H1 (cell line): Measurements from ENCODE around the gene FXYD5. TPM values are rescaled to one million over a fixed set of nuclear protein-coding genes. Genes with fewer than 3 reads are reported as not detected.

ENCODE experiments used
- CEBPB ChIP-seq: IDR thresholded peaks from 2 replicates; pipeline ENCODE4 v1.6.1; 2012; ENCODE audit warnings: low read depth, low read length
- RAD21 ChIP-seq, 2 experiments: IDR thresholded peaks in 1 of 2; conservative IDR thresholded peaks in 1 of 2; 2 replicates each; pipeline ENCODE4 v1.6.1; 2011; ENCODE audit warnings: low read depth in 2 of 2, low read length in 2 of 2, improper control_type of control experiment in 1 of 2, inconsistent platforms in 1 of 2, mild to moderate bottlenecking in 1 of 2, moderate library complexity in 1 of 2
- polyA plus RNA-seq, 7 experiments: library from polyadenylated mRNA; depleted of rRNA in 3 of 7; stranded (reverse) in 5 of 7; unstranded in 2 of 7; fragments of >200 nt in 5 of 7; fragments of 200-250 nt in 2 of 7; gene quantifications; 1 replicate in 5 of 7; 2 replicates in 1 of 7; 4 replicates in 1 of 7; pipeline versions ENCODE4 v1.2.1 to v1.2.3, GENCODE V29; 2011 to 2013; ENCODE audit warnings: missing spikeins in 2 of 7, mixed read lengths in 2 of 7
- total RNA-seq: library from RNA; stranded (reverse); fragmentation: NEBNext Ultra II Directional; extraction: Animal tissue kit (Norgen Biotek cat#: 25700); gene quantifications from 2 replicates; pipeline ENCODE4 v1.2.1, GENCODE V29; 2021
- TF ChIP-seq, protein P1 (sequence below), 3 experiments: IDR thresholded peaks; 1 replicate in 2 of 3; 2 replicates in 1 of 3; pipeline versions ENCODE4 v1.5.1 to v1.6.1; 2011; ENCODE audit warnings: low read length in 3 of 3, mild to moderate bottlenecking in 3 of 3, inconsistent platforms in 2 of 3, low read depth in 1 of 3, moderate library complexity in 1 of 3; ENCODE audit not compliant: insufficient read depth in 1 of 3; ENCODE audit errors: control extremely low read depth in 1 of 3

FXYD5 gene
- total and polyA plus RNA-seq, 2 of the 8 experiments (the other 6 are each of a cell fraction or from before 2014, with no cell fraction given), result 99.0 to 191 TPM

DNA sequence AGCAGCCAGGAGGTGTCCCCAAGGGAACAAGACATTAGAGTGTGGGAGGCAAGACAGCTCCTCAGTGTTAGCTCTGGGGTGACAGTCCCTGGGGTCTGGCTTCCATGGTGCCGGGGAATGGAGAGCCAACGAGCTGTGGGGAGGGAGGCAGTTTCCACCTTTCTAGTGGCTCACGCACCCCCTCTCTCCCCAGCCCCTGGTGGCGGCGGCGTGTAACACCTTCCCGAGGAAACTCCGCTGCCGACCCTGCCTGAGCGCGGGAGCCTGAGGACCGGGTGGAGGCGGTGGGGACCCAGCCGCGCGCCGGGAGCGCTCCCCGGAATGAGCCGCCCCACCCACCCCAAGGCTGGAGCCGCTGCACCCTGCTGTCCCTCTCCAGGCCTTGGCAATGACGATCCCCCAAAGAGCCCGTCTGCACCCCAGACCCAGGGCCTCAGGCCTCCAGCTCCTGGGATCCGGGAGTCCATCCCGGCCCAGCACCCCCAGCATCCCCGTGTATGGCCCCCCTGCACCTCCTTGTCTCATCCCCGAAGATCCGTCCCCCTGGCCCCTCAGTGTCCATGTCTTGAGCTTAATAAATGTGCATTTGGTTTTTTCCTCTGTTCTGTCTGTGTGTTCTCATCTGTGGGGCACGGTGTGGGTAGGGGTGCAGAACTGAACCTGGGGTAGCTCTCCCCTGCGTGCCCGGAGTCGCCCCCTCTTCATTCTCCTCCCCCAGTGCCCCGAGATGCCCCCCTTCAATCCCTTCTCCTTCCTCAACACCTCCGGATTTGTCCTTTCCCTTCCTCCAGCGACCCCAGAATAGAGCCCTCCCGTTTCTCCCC is 622 bp upstream of the FXYD5 start (continued):
- TF ChIP-seq, protein P1, sequence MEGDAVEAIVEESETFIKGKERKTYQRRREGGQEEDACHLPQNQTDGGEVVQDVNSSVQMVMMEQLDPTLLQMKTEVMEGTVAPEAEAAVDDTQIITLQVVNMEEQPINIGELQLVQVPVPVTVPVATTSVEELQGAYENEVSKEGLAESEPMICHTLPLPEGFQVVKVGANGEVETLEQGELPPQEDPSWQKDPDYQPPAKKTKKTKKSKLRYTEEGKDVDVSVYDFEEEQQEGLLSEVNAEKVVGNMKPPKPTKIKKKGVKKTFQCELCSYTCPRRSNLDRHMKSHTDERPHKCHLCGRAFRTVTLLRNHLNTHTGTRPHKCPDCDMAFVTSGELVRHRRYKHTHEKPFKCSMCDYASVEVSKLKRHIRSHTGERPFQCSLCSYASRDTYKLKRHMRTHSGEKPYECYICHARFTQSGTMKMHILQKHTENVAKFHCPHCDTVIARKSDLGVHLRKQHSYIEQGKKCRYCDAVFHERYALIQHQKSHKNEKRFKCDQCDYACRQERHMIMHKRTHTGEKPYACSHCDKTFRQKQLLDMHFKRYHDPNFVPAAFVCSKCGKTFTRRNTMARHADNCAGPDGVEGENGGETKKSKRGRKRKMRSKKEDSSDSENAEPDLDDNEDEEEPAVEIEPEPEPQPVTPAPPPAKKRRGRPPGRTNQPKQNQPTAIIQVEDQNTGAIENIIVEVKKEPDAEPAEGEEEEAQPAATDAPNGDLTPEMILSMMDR (IDR thresholded peaks at IDR 0.05; ENCODE audit: control extremely low read depth in 1 of 3, insufficient read depth in 1 of 3, low read depth in 1 of 3, low read length in 3 of 3), result peak; percentile 68 to 80 (median 73)
- TF ChIP-seq RAD21 (IDR thresholded peaks at IDR 0.05 in 1 of 2, conservative IDR thresholded peaks at IDR 0.05 in 1 of 2; ENCODE audit: low read depth in 2 of 2, low read length in 2 of 2) (peak; percentile 38 to 57; a peak in 3 of 4 replicates), CEBPB (no peak)
